ENCODE measurements around the gene NAV2.

NAV2 gene

GRCh38 chr11:19907008-19907579 lies 194.5 kb downstream of the NAV2 start:
- TF ChIP-seq CTCF (IDR thresholded peaks at IDR 0.05; ENCODE audit: low read depth, low read length, missing control alignments) = no peak
- no peak overlapping the region for H3K4me3 ChIP-seq (ENCODE audit: low read depth, low read length)
- DNase-seq (ENCODE audit: low read depth) = no peak

- DNase-seq (ENCODE audit: low read depth) = no peak
- TF ChIP-seq CTCF (IDR thresholded peaks at IDR 0.05; ENCODE audit: low read depth, low read length, missing control alignments) = no peak
- no peak overlapping the region for H3K4me3 ChIP-seq (ENCODE audit: low read depth, low read length)
These were observed 195.2 kb downstream of the NAV2 start for GRCh38 chr11:19907839-19908238.

GRCh38 chr11:19910931-19911330 lies 198.3 kb downstream of the NAV2 start:
- no peak for DNase-seq (ENCODE audit: low read depth)
- no peak overlapping the region for H3K4me3 ChIP-seq (ENCODE audit: low read depth, low read length)
- no peak for TF ChIP-seq CTCF (IDR thresholded peaks at IDR 0.05; ENCODE audit: low read depth, low read length, missing control alignments)

GRCh38 chr11:19912115-19912957 lies 199.7 kb downstream of the NAV2 start:
- DNase-seq (ENCODE audit: low read depth) = no peak
- H3K4me3 ChIP-seq (ENCODE audit: low read depth, low read length) = no peak overlapping the region
- no peak for TF ChIP-seq CTCF (IDR thresholded peaks at IDR 0.05; ENCODE audit: low read depth, low read length, missing control alignments)

GRCh38 chr11:19912958-19913892 lies 200.6 kb downstream of the NAV2 start:
- H3K4me3 ChIP-seq (ENCODE audit: low read depth, low read length) = no peak overlapping the region
- no peak for DNase-seq (ENCODE audit: low read depth)
- TF ChIP-seq CTCF (IDR thresholded peaks at IDR 0.05; ENCODE audit: low read depth, low read length, missing control alignments) = no peak

DNA sequence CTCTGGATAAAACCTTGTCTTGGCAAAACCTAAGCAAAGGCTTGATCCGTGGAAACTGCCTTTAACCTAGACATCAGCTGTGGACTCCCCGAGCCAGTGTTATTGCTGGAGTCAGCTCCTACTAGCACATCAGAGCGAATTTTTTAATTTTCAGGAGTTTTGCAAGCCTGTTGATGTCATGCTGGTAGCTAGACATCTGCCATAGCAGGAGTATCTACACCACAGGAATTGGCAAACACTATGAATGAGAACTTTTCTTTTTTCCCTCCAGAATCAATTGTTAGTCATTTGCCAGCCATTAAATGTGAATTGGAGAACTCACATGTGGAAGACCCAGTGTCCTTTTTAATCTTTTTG lies 201.2 kb downstream of the NAV2 start:
- TF ChIP-seq CTCF (IDR thresholded peaks at IDR 0.05; ENCODE audit: low read depth, low read length, missing control alignments) = no peak
- no peak for DNase-seq (ENCODE audit: low read depth)
- no peak overlapping the region for H3K4me3 ChIP-seq (ENCODE audit: low read depth, low read length)
